Mesodermal cell (in vitro differentiated cells): ENCODE data around the gene ANKRD13D.

ENCODE experiments used
- H3K27ac ChIP-seq: 2 replicates; pipeline ENCODE4 v1.7.0; 2013; ENCODE audit warnings: mild to moderate bottlenecking, low read depth, low read length, moderate library complexity; ENCODE audit not compliant: severe bottlenecking
- H3K36me3 ChIP-seq: 2 replicates; pipeline ENCODE4 v1.7.1; 2013; ENCODE audit warnings: mild to moderate bottlenecking, low read length, moderate library complexity; ENCODE audit not compliant: control insufficient read depth, insufficient read depth
- H3K4me1 ChIP-seq: one replicate; pipeline ENCODE4 v1.7.1; 2013; ENCODE audit warnings: mild to moderate bottlenecking, low read length; ENCODE audit not compliant: insufficient read depth, control insufficient read depth, poor library complexity, severe bottlenecking
- H3K4me3 ChIP-seq: 2 replicates; pipeline ENCODE4 v1.7.0; 2013; ENCODE audit warnings: low read length, control low read depth, mild to moderate bottlenecking; ENCODE audit not compliant: insufficient read depth, poor library complexity, severe bottlenecking; ENCODE audit errors: extremely low read depth
- H3K9me3 ChIP-seq: 2 replicates; pipeline ENCODE4 v1.7.1; 2013; ENCODE audit warnings: mild to moderate bottlenecking, low read length, moderate library complexity; ENCODE audit not compliant: control insufficient read depth
- WGBS, 2 experiments: methylation state at CpG; one replicate each; pipeline ENCODE4 v1.1.5; 2013; ENCODE audit warnings: missing lambda C conversion rate in 2 of 2; ENCODE audit not compliant: insufficient coverage in 2 of 2; 5-methylcytosine and 5-hydroxymethylcytosine counted together

The ANKRD13D gene

DNA sequence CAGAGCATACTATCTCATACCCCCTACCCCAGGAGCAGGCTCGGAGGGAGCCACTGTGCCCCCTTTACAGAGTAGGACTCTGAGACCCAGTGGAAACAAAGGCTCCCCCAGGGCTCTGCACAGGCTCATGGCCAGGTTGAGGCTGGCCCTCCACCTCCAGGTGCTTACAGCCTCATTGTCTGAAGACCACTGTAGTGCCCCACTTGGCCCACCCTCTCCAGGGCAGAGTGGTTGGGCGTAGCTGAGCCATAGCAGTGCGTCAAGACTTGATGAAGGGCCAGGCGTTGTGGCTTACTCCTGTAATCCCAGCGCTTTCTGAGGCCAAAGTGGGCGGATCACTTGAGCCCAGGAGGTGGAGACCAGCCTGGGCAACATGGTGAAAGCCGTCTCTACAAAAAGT is 1.7 kb downstream of the ANKRD13D start:
- Histone ChIP-seq H3K36me3 (peaks cover 67% of the 10 kb centered on the region), H3K9me3 (peaks cover 10% of the 10 kb centered on the region), H3K27ac (no peak overlapping the region), H3K4me3 (no peak overlapping the region), H3K4me1 (peaks cover 14% of the 10 kb centered on the region)
- 95 to 98% methylated on average over 7 of the region's 7 CpGs for WGBS, 2 experiments

DNA sequence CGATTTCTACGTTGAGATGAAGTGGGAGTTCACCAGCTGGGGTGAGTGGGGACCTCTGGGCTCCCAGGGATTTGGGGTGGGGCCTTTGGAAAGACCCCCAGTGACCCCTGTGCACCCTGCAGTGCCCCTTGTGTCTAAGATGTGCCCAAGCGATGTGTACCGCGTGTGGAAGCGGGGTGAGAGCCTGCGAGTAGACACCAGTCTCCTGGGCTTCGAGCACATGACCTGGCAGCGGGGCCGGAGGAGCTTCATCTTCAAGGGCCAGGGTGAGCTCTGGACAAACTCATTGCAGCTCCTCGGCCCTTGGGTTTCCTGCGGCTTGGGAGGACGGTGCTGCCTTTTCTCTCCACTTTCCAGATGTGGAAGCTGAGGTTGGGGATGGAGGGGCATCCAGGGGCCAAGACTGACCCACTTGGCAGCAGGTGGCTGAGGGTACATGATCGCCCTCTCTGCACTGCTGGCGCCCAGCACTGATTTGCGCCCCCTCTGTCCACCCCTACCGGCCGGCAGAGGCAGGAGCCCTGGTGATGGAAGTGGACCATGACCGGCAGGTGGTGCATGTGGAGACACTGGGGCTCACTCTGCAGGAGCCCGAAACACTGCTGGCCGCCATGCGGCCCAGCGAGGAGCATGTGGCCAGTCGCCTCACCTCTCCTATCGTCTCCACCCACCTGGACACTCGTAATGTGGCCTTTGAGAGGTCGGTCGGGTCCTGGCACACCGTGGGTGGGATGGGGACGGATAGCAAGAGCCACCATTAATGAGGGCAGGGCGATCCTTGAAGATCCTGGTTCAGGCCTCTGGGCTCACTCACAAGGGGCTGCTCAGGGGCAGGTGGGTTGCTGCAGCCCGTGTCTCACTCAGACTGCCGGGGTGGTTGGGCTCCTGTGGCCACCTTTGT is 2.6 kb downstream of the ANKRD13D start:
- WGBS, 2 experiments: 94 to 97% methylated on average over 25 to 28 of the region's 33 CpGs
- H3K4me3 ChIP-seq: no peak overlapping the region
- peaks cover 14% of the 10 kb centered on the region for H3K4me1 ChIP-seq
- H3K27ac ChIP-seq: no peak overlapping the region
- H3K36me3 ChIP-seq: peaks cover 67% of the 10 kb centered on the region
- H3K9me3 ChIP-seq: peaks cover 14% of the 10 kb centered on the region

DNA sequence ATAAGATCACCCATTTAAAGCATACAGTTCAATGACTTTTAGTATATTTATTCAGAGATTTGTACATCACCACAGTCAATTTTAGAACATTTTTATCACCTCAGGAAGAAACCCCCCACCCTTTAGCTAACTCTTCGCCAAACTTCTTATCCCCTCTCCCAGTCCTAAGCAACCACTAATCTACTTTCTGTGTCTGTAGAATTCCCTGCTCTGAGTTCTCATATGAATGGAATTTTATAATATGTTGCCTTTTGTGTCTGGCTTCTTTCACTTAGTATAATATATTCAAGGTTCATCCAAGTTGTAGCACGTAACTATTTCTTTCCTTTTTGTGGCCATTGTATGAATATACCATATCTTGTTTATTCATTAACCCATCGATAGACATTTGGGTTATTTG is 3.6 kb downstream of the ANKRD13D start:
- peaks cover 72% of the 10 kb centered on the region for H3K36me3 ChIP-seq

DNA sequence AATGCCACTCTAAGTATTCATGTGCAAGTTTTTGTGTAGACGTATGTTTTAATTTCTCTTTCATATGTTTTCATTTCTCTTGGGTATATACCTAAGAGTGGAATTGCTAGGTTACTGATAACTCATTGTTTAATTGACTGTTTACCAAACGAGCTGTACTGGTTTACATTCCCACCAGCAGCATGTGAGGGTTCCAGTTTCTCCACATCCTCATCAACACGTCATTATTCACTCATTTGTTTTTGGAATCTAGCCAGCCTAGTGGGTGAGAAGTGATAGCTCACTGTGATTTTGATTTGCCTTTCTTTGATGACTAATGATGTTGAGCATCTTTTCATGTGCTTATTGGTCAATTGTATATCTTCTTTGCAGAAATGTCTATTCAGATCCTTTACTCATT is 4.0 kb downstream of the ANKRD13D start:
- no peak overlapping the region for H3K27ac ChIP-seq
- peaks cover 7% of the 10 kb centered on the region for H3K4me1 ChIP-seq
- H3K36me3 ChIP-seq: peaks cover 72% of the 10 kb centered on the region
- H3K4me3 ChIP-seq: no peak overlapping the region
- 70% methylated on average over 2 of the region's 3 CpGs; no CpG with 5 or more reads in 1 of the 2 experiments for WGBS, 2 experiments
- H3K9me3 ChIP-seq: peaks cover 14% of the 10 kb centered on the region

More for the DNA sequence above, 3.6 kb downstream of the ANKRD13D start:
- H3K4me3 ChIP-seq: no peak overlapping the region
- peaks cover 14% of the 10 kb centered on the region for H3K9me3 ChIP-seq
- no CpG with 5 or more reads among the region's 3 CpGs for WGBS, 2 experiments
- H3K4me1 ChIP-seq: peaks cover 11% of the 10 kb centered on the region
- H3K27ac ChIP-seq: no peak overlapping the region

DNA sequence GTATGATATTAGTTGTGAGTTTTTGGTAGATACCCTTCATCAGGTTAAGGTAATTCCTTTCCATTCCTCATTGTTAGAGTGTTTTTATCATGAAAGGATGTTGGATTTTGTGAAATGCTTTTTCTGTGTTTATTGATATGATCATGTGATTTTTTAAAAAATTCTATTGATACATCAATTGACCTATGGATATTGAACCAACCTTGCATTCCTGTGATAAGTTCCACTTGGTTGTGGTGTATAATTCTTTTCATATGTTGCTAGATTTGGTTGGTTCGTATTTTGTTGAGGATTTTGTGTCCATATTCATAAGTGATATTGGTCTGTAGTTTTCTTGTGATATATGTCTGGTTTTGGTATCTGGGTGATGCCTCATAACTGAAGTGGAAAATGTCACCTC is 6.7 kb downstream of the ANKRD13D start:
- peaks cover 92% of the 10 kb centered on the region for H3K36me3 ChIP-seq
- H3K27ac ChIP-seq: no peak overlapping the region
- WGBS, 2 experiments: 89% methylated on average over 1 of the region's 1 CpG; no CpG with 5 or more reads in 1 of the 2 experiments
- H3K9me3 ChIP-seq: peaks cover 14% of the 10 kb centered on the region
- no peak overlapping the region for H3K4me3 ChIP-seq
- no peaks in the 10 kb centered on the region for H3K4me1 ChIP-seq

DNA sequence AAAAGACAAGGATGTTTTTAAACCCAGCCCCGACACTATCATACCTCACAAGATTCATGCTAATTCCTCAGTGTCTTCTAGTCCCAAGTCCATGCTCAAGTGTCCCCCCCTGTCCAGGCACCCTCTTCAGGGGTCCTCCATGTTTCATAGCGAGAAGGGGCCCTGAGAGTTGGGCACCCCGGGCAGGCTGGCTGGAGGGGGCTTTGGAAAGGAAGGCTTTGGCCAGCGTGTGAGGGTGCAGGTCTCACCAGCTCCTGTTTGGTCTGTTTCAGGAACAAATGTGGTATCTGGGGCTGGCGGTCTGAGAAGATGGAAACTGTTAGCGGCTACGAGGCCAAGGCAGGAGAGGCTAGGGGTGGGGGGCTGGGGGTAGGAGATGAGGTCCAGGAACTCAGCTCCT is 9.7 kb downstream of the ANKRD13D start:
- 57 to 100% methylated on average over 1 to 3 of the region's 7 CpGs for WGBS, 2 experiments
- H3K36me3 ChIP-seq: peaks cover 78% of the 10 kb centered on the region
- no peak overlapping the region for H3K4me3 ChIP-seq
- H3K27ac ChIP-seq: no peak overlapping the region
- H3K4me1 ChIP-seq: peaks cover 20% of the 10 kb centered on the region
- peaks cover 14% of the 10 kb centered on the region for H3K9me3 ChIP-seq

DNA sequence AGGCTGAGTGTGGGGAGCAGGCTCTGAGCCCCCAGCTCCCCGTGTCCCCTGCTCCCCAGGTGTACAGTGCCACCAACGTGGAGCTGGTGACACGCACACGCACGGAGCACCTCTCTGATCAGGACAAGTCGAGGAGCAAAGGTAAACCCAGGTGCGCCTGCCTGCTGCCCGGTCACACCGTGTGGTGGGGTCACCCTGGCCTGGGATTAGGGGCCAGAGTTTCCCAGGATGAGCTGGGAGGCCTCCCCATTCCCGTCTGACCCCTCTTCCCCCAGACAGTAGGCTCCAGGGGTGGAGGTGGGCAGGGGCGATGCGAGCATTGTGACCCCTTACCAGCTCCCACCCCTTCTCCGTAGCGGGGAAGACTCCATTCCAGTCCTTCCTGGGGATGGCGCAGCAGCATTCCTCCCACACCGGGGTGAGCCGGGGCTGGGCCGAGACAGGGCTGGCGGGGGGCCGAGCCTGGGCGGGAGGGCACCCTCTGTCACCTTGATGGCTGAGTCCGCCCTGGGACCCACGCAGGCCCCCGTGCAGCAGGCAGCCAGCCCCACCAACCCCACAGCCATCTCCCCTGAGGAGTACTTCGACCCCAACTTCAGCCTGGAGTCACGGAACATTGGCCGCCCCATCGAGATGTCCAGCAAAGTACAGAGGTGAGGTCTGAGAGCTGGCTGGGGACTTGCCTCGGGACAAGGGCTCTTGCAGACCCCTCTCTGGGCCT is 10.5 kb downstream of the ANKRD13D start:
- Histone ChIP-seq H3K4me1 (peaks cover 20% of the 10 kb centered on the region), H3K27ac (no peak overlapping the region), H3K4me3 (no peak overlapping the region), H3K36me3 (peaks cover 70% of the 10 kb centered on the region), H3K9me3 (peaks cover 14% of the 10 kb centered on the region)
- 95 to 96% methylated on average over 21 to 22 of the region's 29 CpGs for WGBS, 2 experiments

DNA sequence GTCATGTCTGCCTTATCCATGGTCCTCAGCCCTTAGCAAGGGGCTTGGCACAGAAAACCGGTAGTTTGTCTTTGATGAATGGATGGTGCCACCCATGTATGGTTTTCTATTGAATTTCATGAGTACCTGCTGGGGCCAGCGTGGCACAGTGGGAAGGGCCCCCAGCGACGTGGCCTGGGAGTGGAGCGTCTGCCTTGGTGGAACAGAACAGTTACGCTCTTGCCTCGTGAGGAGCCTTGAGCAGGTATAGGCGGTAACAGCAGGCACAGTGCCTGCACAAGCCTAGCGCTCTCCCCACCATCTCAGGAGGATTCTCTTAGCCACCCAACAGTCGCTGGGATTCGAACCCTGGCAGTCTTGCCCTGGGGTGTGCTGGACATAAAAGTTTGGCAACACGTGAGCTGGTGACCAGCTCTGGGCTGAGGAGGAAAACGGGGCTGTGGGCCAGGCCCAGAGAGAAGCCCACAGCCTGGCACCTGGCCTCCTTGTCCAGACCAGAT is 11.2 kb downstream of the ANKRD13D start:
- peaks cover 63% of the 10 kb centered on the region for H3K36me3 ChIP-seq
- WGBS, 2 experiments: 97 to 98% methylated on average over 13 of the region's 13 CpGs

DNA sequence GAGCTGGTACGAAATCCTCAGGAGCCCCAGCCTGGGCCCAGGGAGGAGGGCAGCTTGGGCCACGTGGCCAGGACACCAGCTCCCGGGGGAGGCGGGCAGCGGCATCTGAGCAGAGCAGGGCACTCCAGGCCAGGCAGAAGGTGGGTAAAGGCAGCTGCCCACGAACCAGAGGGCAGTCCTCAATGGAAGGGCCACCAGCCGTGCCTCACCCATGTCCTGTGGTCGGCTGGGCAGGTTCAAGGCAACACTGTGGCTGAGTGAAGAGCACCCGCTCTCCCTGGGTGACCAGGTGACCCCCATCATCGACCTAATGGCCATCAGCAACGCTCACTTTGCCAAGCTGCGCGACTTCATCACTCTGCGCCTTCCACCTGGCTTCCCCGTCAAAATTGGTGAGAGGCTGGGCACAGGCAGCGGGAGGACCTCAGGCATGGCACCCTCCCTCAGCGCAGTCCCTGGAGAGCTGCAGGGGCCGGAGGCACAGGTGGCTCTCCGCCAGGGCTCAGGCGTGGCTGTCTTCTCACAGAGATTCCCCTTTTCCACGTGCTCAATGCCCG is 11.7 kb downstream of the ANKRD13D start:
- WGBS, 2 experiments: 94 to 95% methylated on average over 19 to 22 of the region's 22 CpGs
- Histone ChIP-seq H3K9me3 (peaks cover 4% of the 10 kb centered on the region), H3K4me1 (peaks cover 20% of the 10 kb centered on the region), H3K27ac (no peak overlapping the region), H3K36me3 (peaks cover 58% of the 10 kb centered on the region), H3K4me3 (no peak overlapping the region)

More for the DNA sequence above, 11.2 kb downstream of the ANKRD13D start:
- H3K4me1 ChIP-seq: peaks cover 20% of the 10 kb centered on the region
- no peak overlapping the region for H3K27ac ChIP-seq
- no peak overlapping the region for H3K4me3 ChIP-seq
- peaks cover 10% of the 10 kb centered on the region for H3K9me3 ChIP-seq

DNA sequence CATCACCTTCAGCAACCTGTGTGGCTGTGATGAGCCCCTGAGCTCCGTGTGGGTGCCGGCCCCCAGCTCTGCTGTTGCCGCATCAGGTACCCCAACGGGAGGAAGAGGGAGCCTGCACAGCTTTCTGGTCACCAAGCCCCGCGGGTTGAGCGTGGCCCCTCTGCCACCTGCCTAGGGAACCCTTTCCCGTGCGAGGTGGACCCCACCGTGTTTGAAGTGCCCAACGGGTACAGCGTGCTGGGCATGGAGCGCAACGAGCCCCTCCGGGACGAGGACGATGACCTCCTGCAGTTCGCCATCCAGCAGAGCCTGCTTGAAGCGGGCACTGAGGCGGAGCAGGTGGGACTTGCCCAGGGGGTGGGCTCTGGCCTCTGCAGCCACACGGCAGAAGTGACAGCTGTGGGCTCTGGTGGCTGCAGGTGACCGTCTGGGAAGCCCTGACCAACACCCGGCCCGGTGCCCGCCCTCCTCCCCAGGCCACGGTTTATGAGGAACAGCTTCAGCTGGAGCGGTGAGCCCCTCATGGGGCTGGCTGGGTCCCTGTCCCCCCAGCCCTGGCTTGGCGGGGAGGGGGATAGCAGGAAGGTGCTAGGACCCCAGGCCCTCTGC is 12.3 kb downstream of the ANKRD13D start:
- WGBS, 2 experiments: 92 to 93% methylated on average over 26 to 27 of the region's 28 CpGs
- Histone ChIP-seq H3K36me3 (peaks cover 52% of the 10 kb centered on the region), H3K27ac (no peak overlapping the region), H3K4me1 (peaks cover 20% of the 10 kb centered on the region), H3K9me3 (no peaks in the 10 kb centered on the region), H3K4me3 (no peak overlapping the region)
